SK-N-SH (cell line): ENCODE data around the gene NTHL1. TPM values are rescaled to one million over a fixed set of nuclear protein-coding genes. Genes with fewer than 3 reads are reported as not detected.
A peak's percentile ranks its signal among the peaks of the same experiment; 100 is the strongest.

Source experiments
- CTCF ChIA-PET: fragments of 300-600, 350-600 bp; formaldehyde crosslinking; extraction: SDS; loops from one replicate; lab custom pipeline; 2021; lab: Yijun Ruan, JAX
- POLR2A ChIA-PET: fragments of 350-600 bp; sonication (Branson Sonifier 250); formaldehyde crosslinking; extraction: SDS; loops from one replicate; lab custom pipeline; 2020; ENCODE audit warnings: antibody characterized with exemption, inconsistent platforms; lab: Yijun Ruan, JAX
- DNase-seq: peaks from one replicate; pipeline ENCODE4 v3.0.0; 2012
- H2AFZ ChIP-seq: fragments of 200-600 bp; sonication (generic); 2 replicates; pipeline ENCODE4 v1.8.1; 2016; ENCODE audit warnings: antibody characterized with exemption, mild to moderate bottlenecking, low read depth
- H3F3A ChIP-seq: fragments of 200-600 bp; sonication (generic); replicated peaks from 2 replicates; pipeline ENCODE3; 2016; ENCODE audit warnings: antibody characterized with exemption, mild to moderate bottlenecking; ENCODE audit not compliant: insufficient read depth
- H3K27ac ChIP-seq, 2 experiments: fragments of 200-500 bp in 1 of 2; fragments of 200-600 bp in 1 of 2; sonication (Bioruptor generic) in 1 of 2; sonication (generic), shearing (Covaris generic) in 1 of 2; 2 replicates each; pipeline versions ENCODE4 v1.5.1 to v1.6.1; 2014 to 2016; ENCODE audit warnings: low read depth in 2 of 2, inconsistent platforms in 1 of 2, low read length in 1 of 2, mild to moderate bottlenecking in 1 of 2, mixed read lengths in 1 of 2
- H3K27me3 ChIP-seq: fragments of 200-600 bp; sonication (generic), shearing (Covaris generic); 2 replicates; pipeline ENCODE4 v1.6.1; 2016; ENCODE audit warnings: mixed run types; ENCODE audit not compliant: insufficient read depth
- H3K36me3 ChIP-seq, 2 experiments: fragments of 200-500 bp in 1 of 2; fragments of 200-600 bp in 1 of 2; sonication (Bioruptor generic) in 1 of 2; sonication (generic) in 1 of 2; replicated peaks in 1 of 2; 2 replicates each; pipeline versions ENCODE3 to v1.5.1; 2014 to 2016; ENCODE audit warnings: low read length in 1 of 2, mild to moderate bottlenecking in 1 of 2; ENCODE audit not compliant: insufficient read depth in 2 of 2, control insufficient read depth in 1 of 2
- H3K4me1 ChIP-seq, 2 experiments: fragments of 200-500 bp in 1 of 2; fragments of 200-600 bp in 1 of 2; sonication (Bioruptor generic) in 1 of 2; sonication (generic), shearing (Covaris generic) in 1 of 2; 2 replicates each; pipeline versions ENCODE4 v1.5.1 to v1.6.1; 2014 to 2016; ENCODE audit warnings: low read depth in 1 of 2, low read length in 1 of 2, mixed run types in 1 of 2; ENCODE audit not compliant: insufficient read depth in 2 of 2, control insufficient read depth in 1 of 2
- H3K4me2 ChIP-seq: fragments of 200-600 bp; sonication (generic), shearing (Covaris generic); 2 replicates; pipeline ENCODE4 v1.6.1; 2017; ENCODE audit warnings: mixed run types
- H3K4me3 ChIP-seq, 2 experiments: fragments of 200-500 bp in 1 of 2; fragments of 200-600 bp in 1 of 2; sonication (Bioruptor generic) in 1 of 2; sonication (generic), shearing (Covaris generic) in 1 of 2; 2 replicates each; pipeline versions ENCODE4 v1.5.1 to v1.8.1; 2014 to 2016; ENCODE audit warnings: low read depth in 2 of 2, inconsistent platforms in 1 of 2, low read length in 1 of 2, mild to moderate bottlenecking in 1 of 2, mixed read lengths in 1 of 2, moderate library complexity in 1 of 2
- H3K79me2 ChIP-seq: fragments of 200-600 bp; sonication (generic); 2 replicates; pipeline ENCODE4 v1.8.1; 2017; ENCODE audit warnings: mild to moderate bottlenecking; ENCODE audit not compliant: insufficient read depth
- H3K9ac ChIP-seq: fragments of 200-600 bp; sonication (generic); 2 replicates; pipeline ENCODE4 v1.6.1; 2017; ENCODE audit warnings: mixed run types
- H3K9me2 ChIP-seq: fragments of 200-600 bp; sonication (generic); 2 replicates; pipeline ENCODE4 v1.6.1; 2017; ENCODE audit warnings: mixed run types
- H3K9me3 ChIP-seq: fragments of 200-600 bp; sonication (generic); 2 replicates; pipeline ENCODE4 v1.6.1; 2017; ENCODE audit warnings: mixed run types, mild to moderate bottlenecking, moderate library complexity
- H4K20me1 ChIP-seq: fragments of 200-600 bp; sonication (generic); 2 replicates; pipeline ENCODE4 v1.6.1; 2017; ENCODE audit warnings: mild to moderate bottlenecking, mixed run types; ENCODE audit not compliant: insufficient read depth
- CHD2 ChIP-seq: fragments of 150-350 bp; IDR thresholded peaks from 2 replicates; pipeline ENCODE4 v1.6.1; 2018; ENCODE audit warnings: low read length; ENCODE audit not compliant: partially characterized antibody
- ELF1 ChIP-seq: IDR thresholded peaks from 2 replicates; pipeline ENCODE4 v1.4.0; 2012
- EP300 ChIP-seq, 2 experiments: IDR thresholded peaks; 2 replicates each; pipeline versions ENCODE4 v1.4.0 to v1.6.1; 2012; ENCODE audit warnings: borderline replicate concordance in 1 of 2, low read depth in 1 of 2, low read length in 1 of 2
- FOXM1 ChIP-seq: IDR thresholded peaks from 2 replicates; pipeline ENCODE4 v1.4.0; 2012; ENCODE audit warnings: low read depth, mild to moderate bottlenecking
- JUND ChIP-seq: IDR thresholded peaks from 2 replicates; pipeline ENCODE4 v1.4.0; 2012
- MXI1 ChIP-seq: IDR thresholded peaks from 2 replicates; pipeline ENCODE4 v1.6.1; 2012; ENCODE audit warnings: mild to moderate bottlenecking, low read depth, low read length, improper control_type of control experiment
- NFIC ChIP-seq: IDR thresholded peaks from 2 replicates; pipeline ENCODE4 v1.4.0; 2012; ENCODE audit warnings: borderline replicate concordance
- NRF1 ChIP-seq: IDR thresholded peaks from 2 replicates; pipeline ENCODE4 v1.6.1; 2012; ENCODE audit warnings: low read depth, mild to moderate bottlenecking, low read length
- RAD21 ChIP-seq: IDR thresholded peaks from 2 replicates; pipeline ENCODE4 v1.6.1; 2012; ENCODE audit warnings: mild to moderate bottlenecking, low read length
- RXRA ChIP-seq: IDR thresholded peaks from 2 replicates; pipeline ENCODE4 v1.4.0; 2012; ENCODE audit warnings: low read depth, mild to moderate bottlenecking, borderline replicate concordance
- SIN3A ChIP-seq: IDR thresholded peaks from 2 replicates; pipeline ENCODE4 v1.6.1; 2012; ENCODE audit warnings: low read depth, mild to moderate bottlenecking, low read length, moderate library complexity, borderline replicate concordance
- SMC3 ChIP-seq: IDR thresholded peaks from 2 replicates; pipeline ENCODE4 v1.6.1; 2012; ENCODE audit warnings: low read depth, low read length, improper control_type of control experiment
- TCF12 ChIP-seq: IDR thresholded peaks from 2 replicates; pipeline ENCODE4 v1.4.0; 2012
- TEAD4 ChIP-seq: IDR thresholded peaks from 2 replicates; pipeline ENCODE4 v1.4.0; 2012; ENCODE audit warnings: mild to moderate bottlenecking, borderline replicate concordance; ENCODE audit not compliant: insufficient read depth
- WGBS: methylation state at CpG from one replicate; pipeline ENCODE4 v1.1.6; 2017; ENCODE audit warnings: low lambda C conversion rate; 5-methylcytosine and 5-hydroxymethylcytosine counted together
- polyA plus RNA-seq, 3 experiments: library from polyadenylated mRNA; depleted of rRNA; stranded (reverse); fragments of >200 nt; gene quantifications; 2 replicates each; pipeline ENCODE4 v1.2.3, GENCODE V29; 2012
- TF ChIP-seq, protein P1 (sequence below): IDR thresholded peaks from 2 replicates; pipeline ENCODE4 v1.6.1; 2012; ENCODE audit warnings: mild to moderate bottlenecking, low read depth, low read length, moderate library complexity

The NTHL1 gene
- polyA plus RNA-seq, 1 of the 3 experiments (the other 2 are of a cell fraction), result 77.3 TPM

DNA sequence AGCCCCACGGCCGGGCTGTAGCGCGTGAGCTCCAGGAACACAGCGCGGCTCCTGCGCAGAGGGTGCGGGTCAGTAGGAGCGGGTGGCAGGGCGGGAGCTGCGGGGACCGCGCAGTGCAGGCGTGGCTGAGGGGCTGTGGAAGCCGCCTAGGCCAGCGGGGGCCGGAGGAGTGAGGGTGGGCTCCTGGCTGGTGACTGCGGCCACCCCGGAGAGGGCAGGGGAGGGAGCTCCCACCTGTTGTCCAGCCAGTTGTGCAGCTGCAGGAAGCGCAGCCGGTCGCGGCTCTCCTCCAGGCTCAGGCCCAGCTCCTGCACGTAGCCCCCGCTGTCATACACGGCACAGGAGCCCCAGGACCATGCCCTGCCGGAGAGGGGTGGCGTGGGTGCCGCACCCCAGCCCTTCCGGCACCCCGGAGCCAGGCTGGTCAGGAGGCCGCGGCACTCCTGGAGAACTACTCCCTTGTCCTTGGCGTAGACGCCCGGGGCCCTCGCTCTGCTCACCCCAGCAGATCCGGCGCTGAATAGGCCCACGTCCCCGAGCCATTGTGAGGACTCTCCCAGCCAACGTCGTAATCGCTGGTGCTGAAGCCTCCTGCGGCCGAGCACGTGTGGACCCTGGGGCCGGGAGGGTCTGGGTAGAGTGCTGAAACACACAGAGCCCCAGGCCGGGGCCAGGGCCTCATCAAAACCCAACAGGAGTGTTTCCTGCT, 44.1 kb upstream of the NTHL1 start:
- POLR2A ChIA-PET, result interaction anchor here (1.4 to 1.6 kb wide), 2 partner anchors 35 to 63 kb away, joined by 4 to 8 read pairs; partner anchors contain the start of gene TRAF7
- CTCF ChIA-PET, result interaction anchor here (1.2 to 2.0 kb wide), 3 partner anchors 30 to 69 kb away, joined by 3 to 9 read pairs (median 9); no protein-coding TSS in a partner anchor

DNA sequence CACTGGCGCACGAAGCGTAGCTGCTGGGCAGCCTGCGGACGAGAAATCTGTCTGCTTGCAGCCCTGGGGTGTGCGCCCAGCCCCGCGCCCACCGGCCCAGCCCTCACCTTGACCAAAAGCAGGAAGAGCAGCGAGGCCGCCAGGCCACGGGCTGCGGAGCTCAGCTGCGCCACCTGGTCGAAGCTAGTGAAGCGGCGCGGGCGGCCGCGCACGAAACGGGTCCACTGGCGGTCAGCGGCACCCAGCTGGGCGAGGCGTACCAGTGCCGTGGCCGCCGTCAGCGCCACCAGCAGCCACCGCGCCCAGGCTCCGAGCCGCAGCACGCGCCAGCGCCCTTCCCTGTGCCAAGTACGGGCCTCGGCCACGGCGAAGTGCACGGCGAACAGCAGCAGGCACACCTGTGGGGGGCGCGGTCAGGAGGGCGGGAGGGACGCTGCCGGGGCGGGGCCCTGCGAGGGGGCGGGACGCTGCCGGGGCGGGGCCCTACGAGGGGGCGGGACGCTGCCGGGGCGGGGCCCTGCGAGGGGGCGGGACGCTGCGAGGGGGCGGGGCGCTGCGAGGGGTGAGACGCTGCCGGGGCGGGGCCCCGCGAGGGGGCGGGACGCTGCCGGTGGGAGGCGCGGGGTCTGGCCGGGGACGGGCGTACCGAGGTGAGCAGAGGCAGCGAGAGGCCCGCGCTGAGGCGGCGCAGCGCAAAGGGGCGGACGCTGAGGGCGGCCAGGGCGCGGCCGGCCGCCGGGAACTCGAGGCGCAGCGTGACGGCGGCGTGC, 43.3 kb upstream of the NTHL1 start:
- H3K9me2 ChIP-seq, result no peaks in the 10 kb centered on the region
- no peak overlapping the region for H3K4me3 ChIP-seq
- no peak for TF ChIP-seq NFIC
- no peak for TF ChIP-seq TEAD4
- TF ChIP-seq CHD2, result no peak
- TF ChIP-seq TCF12, result no peak
- no peak for TF ChIP-seq EP300 (IDR thresholded peaks at IDR 0.05; ENCODE audit: borderline replicate concordance in 1 of 2, low read depth in 1 of 2, low read length in 1 of 2)
- WGBS, result 95% methylated on average over 76 of the region's 101 CpGs
- no peak overlapping the region for H3K9ac ChIP-seq
- POLR2A ChIA-PET, result interaction anchor here (0.6 to 1.6 kb wide), 3 partner anchors 36 to 64 kb away, joined by 4 to 8 read pairs (median 4); partner anchors contain the start of gene TRAF7
- no peaks in the 10 kb centered on the region for H3K9me3 ChIP-seq
- peaks cover 7 to 81% of the 10 kb centered on the region in 2 experiments for H3K36me3 ChIP-seq
- H3K79me2 ChIP-seq, result no peaks in the 10 kb centered on the region
- no peak overlapping the region for H2AFZ ChIP-seq
- no peaks in the 10 kb centered on the region; a peak in 1 of 4 replicates for H3K4me1 ChIP-seq
- peaks cover 15% of the 10 kb centered on the region for H3F3A ChIP-seq
- no peak overlapping the region; a peak in 1 of 4 replicates for H3K27ac ChIP-seq
- peak; percentile 75 for DNase-seq
- no peak overlapping the region for H3K4me2 ChIP-seq
- CTCF ChIA-PET, result interaction anchor here (1.7 kb wide), 1 partner anchor 50 kb away, joined by 9 read pairs; no protein-coding TSS in a partner anchor
- H3K27me3 ChIP-seq, result no peaks in the 10 kb centered on the region
- peaks cover 10% of the 10 kb centered on the region; the same call in 1 of the 2 replicates for H4K20me1 ChIP-seq

More for the DNA sequence above, 44.1 kb upstream of the NTHL1 start:
- Histone ChIP-seq H3K9me2 (no peaks in the 10 kb centered on the region), H3K4me1 (no peaks in the 10 kb centered on the region; a peak in 1 of 4 replicates), H4K20me1 (peaks cover 12% of the 10 kb centered on the region; the same call in 1 of the 2 replicates), H2AFZ (no peak overlapping the region), H3F3A (peaks cover 21% of the 10 kb centered on the region), H3K79me2 (no peaks in the 10 kb centered on the region), H3K4me2 (no peak overlapping the region), H3K36me3 (peaks cover 11 to 80% of the 10 kb centered on the region in 2 experiments), H3K27me3 (no peaks in the 10 kb centered on the region), H3K27ac (no peak overlapping the region), H3K9ac (no peak overlapping the region), H3K4me3 (no peak overlapping the region), H3K9me3 (no peaks in the 10 kb centered on the region)
- DNase-seq, result peak; percentile 41
- TF ChIP-seq RAD21, result no peak
- no peak for TF ChIP-seq ELF1
- TF ChIP-seq RXRA, result no peak
- no peak for TF ChIP-seq NFIC
- no peak for TF ChIP-seq SIN3A
- no peak for TF ChIP-seq TCF12
- TF ChIP-seq, protein P1, sequence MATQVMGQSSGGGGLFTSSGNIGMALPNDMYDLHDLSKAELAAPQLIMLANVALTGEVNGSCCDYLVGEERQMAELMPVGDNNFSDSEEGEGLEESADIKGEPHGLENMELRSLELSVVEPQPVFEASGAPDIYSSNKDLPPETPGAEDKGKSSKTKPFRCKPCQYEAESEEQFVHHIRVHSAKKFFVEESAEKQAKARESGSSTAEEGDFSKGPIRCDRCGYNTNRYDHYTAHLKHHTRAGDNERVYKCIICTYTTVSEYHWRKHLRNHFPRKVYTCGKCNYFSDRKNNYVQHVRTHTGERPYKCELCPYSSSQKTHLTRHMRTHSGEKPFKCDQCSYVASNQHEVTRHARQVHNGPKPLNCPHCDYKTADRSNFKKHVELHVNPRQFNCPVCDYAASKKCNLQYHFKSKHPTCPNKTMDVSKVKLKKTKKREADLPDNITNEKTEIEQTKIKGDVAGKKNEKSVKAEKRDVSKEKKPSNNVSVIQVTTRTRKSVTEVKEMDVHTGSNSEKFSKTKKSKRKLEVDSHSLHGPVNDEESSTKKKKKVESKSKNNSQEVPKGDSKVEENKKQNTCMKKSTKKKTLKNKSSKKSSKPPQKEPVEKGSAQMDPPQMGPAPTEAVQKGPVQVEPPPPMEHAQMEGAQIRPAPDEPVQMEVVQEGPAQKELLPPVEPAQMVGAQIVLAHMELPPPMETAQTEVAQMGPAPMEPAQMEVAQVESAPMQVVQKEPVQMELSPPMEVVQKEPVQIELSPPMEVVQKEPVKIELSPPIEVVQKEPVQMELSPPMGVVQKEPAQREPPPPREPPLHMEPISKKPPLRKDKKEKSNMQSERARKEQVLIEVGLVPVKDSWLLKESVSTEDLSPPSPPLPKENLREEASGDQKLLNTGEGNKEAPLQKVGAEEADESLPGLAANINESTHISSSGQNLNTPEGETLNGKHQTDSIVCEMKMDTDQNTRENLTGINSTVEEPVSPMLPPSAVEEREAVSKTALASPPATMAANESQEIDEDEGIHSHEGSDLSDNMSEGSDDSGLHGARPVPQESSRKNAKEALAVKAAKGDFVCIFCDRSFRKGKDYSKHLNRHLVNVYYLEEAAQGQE, result no peak
- TF ChIP-seq FOXM1, result no peak
- TF ChIP-seq NRF1, result no peak
- no peak for TF ChIP-seq MXI1
- no peak for TF ChIP-seq JUND
- no peak for TF ChIP-seq CHD2
- TF ChIP-seq SMC3, result no peak
- WGBS, result 97% methylated on average over 28 of the region's 49 CpGs
